A549 (cell line): Measurements from ENCODE around the gene MOB2. TPM values are rescaled to one million over a fixed set of nuclear protein-coding genes. Genes with fewer than 3 reads are reported as not detected.

Experiments used
- ATAC-seq, 2 experiments: fragments of 200-7000 bp in 1 of 2; fragments of >200 bp in 1 of 2; cut with Nextera tagmentation in 1 of 2; cut with Tn5 transposase in 1 of 2; 3 replicates each; pipeline versions ENCODE4 v1.8.0 to v1.9.1; 2018 to 2020; ENCODE audit warnings: mild to moderate bottlenecking in 1 of 2, moderate library complexity in 1 of 2
- CTCF ChIA-PET: fragments of 300-600 bp; sonication (Branson Sonifier 250); formaldehyde crosslinking; extraction: SDS; loops from one replicate; lab custom pipeline; 2021; ENCODE audit warnings: antibody characterized with exemption, inconsistent platforms; lab: Yijun Ruan, JAX
- POLR2A ChIA-PET: fragments of 350-600 bp; formaldehyde crosslinking; extraction: SDS; loops from one replicate; lab custom pipeline; 2021; ENCODE audit warnings: antibody characterized with exemption, inconsistent platforms; lab: Yijun Ruan, JAX
- DNase-seq, 2 experiments: peaks; one replicate each; pipeline versions ENCODE4 v3.0.0 to v3.0.0-alpha.2; 2011 to 2016; ENCODE audit warnings: low read depth in 1 of 2, low spot score in 1 of 2
- FAIRE-seq: peaks from 2 replicates; lab custom pipeline; 2011; peaks lifted over from hg19 to GRCh38; lab: Jason Lieb, UNC
- H3K27ac ChIP-seq, 2 experiments: fragments of >200 bp; sonication (Bioruptor Twin); formaldehyde crosslinking; 3 replicates each; pipeline ENCODE4 v1.5.1; 2016 to 2017
- H3K4me1 ChIP-seq: fragments of >200 bp; sonication (Bioruptor Twin); formaldehyde crosslinking; 3 replicates; pipeline ENCODE4 v1.6.1; 2016
- H3K4me2 ChIP-seq: fragments of >200 bp; sonication (Bioruptor Twin); formaldehyde crosslinking; 3 replicates; pipeline ENCODE4 v1.6.1; 2016
- H3K4me3 ChIP-seq: fragments of >200 bp; sonication (Bioruptor Twin); formaldehyde crosslinking; 3 replicates; pipeline ENCODE4 v1.5.1; 2016
- H3K9me3 ChIP-seq: fragments of >200 bp; sonication (Bioruptor Twin); formaldehyde crosslinking; 3 replicates; pipeline ENCODE4 v1.6.1; 2016
- BHLHE40 ChIP-seq: IDR thresholded peaks from 2 replicates; pipeline ENCODE4 v1.6.1; 2012; ENCODE audit warnings: low read depth, low read length, inconsistent platforms
- CEBPB ChIP-seq, 2 experiments: fragments of >200 bp in 1 of 2; sonication (Bioruptor Twin) in 1 of 2; formaldehyde crosslinking in 1 of 2; IDR thresholded peaks; 2 replicates each; pipeline ENCODE4 v1.6.1; 2012 to 2016
- CHD4 ChIP-seq: fragments of 200-600 bp; sonication (generic); IDR thresholded peaks from 2 replicates; pipeline ENCODE4 v1.6.1; 2016; ENCODE audit warnings: antibody characterized with exemption, mild to moderate bottlenecking, borderline replicate concordance
- EHMT2 ChIP-seq: fragments of 200-600 bp; sonication (generic); IDR thresholded peaks from 2 replicates; pipeline ENCODE4 v1.6.1; 2016; ENCODE audit warnings: antibody characterized with exemption, low read depth, mild to moderate bottlenecking, moderate library complexity
- EP300 ChIP-seq, 2 experiments: fragments of >200 bp; sonication (Bioruptor Twin); formaldehyde crosslinking; IDR thresholded peaks; 2 replicates in 1 of 2; 3 replicates in 1 of 2; pipeline ENCODE4 v1.6.1; 2016 to 2017
- ESRRA ChIP-seq: fragments of 150-350 bp; IDR thresholded peaks from 2 replicates; pipeline ENCODE4 v1.6.1; 2014; ENCODE audit warnings: mild to moderate bottlenecking, low read length, borderline replicate concordance
- FOSB ChIP-seq: fragments of 250-450 bp; sonication (Bioruptor Pico); IDR thresholded peaks from 2 replicates; pipeline ENCODE4 v1.5.0; 2020; ENCODE audit warnings: mild to moderate bottlenecking, moderate library complexity
- FOSL2 ChIP-seq, 2 experiments: fragments of 450-650 bp in 1 of 2; fragments of >200 bp in 1 of 2; sonication (Bioruptor Twin) in 1 of 2; formaldehyde crosslinking; IDR thresholded peaks; 2 replicates each; pipeline versions ENCODE4 v1.5.0 to v1.6.1; 2016 to 2020; ENCODE audit warnings: mild to moderate bottlenecking in 1 of 2, moderate library complexity in 1 of 2
- FOXS1 ChIP-seq: fragments of 250-450 bp; sonication (Bioruptor Pico); IDR thresholded peaks from 2 replicates; pipeline ENCODE4 v1.5.0; 2020; ENCODE audit warnings: mild to moderate bottlenecking, moderate library complexity
- HDAC2 ChIP-seq: fragments of 200-600 bp; sonication (generic); IDR thresholded peaks from 2 replicates; pipeline ENCODE4 v1.6.1; 2016
- HEYL ChIP-seq: fragments of 250-450 bp; sonication (Bioruptor Pico); IDR thresholded peaks from 2 replicates; pipeline ENCODE4 v1.8.0; 2021; ENCODE audit warnings: mild to moderate bottlenecking, moderate library complexity
- HOXB5 ChIP-seq: fragments of 250-450 bp; sonication (Bioruptor Pico); IDR thresholded peaks from 2 replicates; pipeline ENCODE4 v1.5.0; 2020; ENCODE audit warnings: mild to moderate bottlenecking, moderate library complexity
- JUN ChIP-seq, 2 experiments: fragments of >200 bp; sonication (Bioruptor Twin); formaldehyde crosslinking; IDR thresholded peaks; 2 replicates in 1 of 2; 3 replicates in 1 of 2; pipeline ENCODE4 v1.6.1; 2016 to 2017
- JUNB ChIP-seq: fragments of >200 bp; sonication (Bioruptor Twin); formaldehyde crosslinking; IDR thresholded peaks from 2 replicates; pipeline ENCODE4 v1.6.1; 2016
- KDM1A ChIP-seq: fragments of 200-600 bp; sonication (generic); IDR thresholded peaks from 2 replicates; pipeline ENCODE4 v1.6.1; 2016; ENCODE audit warnings: low read depth, mild to moderate bottlenecking
- KDM5A ChIP-seq: fragments of 200-600 bp; sonication (generic); IDR thresholded peaks from 2 replicates; pipeline ENCODE4 v1.6.1; 2016; ENCODE audit warnings: antibody characterized with exemption, mild to moderate bottlenecking
- NR3C1 ChIP-seq: fragments of >200 bp; sonication (Bioruptor Twin); formaldehyde crosslinking; IDR thresholded peaks from 3 replicates; pipeline ENCODE4 v1.6.1; 2017
- PHF8 ChIP-seq: fragments of 200-600 bp; sonication (generic); IDR thresholded peaks from 2 replicates; pipeline ENCODE4 v1.6.1; 2016; ENCODE audit warnings: low read depth, mild to moderate bottlenecking, antibody characterized with exemption, moderate library complexity, borderline replicate concordance
- POLR2AphosphoS2 ChIP-seq: conservative IDR thresholded peaks from 2 replicates; pipeline ENCODE4 v1.6.1; 2012; ENCODE audit warnings: low read length, improper control_type of control experiment, inconsistent platforms
- RARB ChIP-seq: fragments of 250-450 bp; sonication (Bioruptor Pico); IDR thresholded peaks from 2 replicates; pipeline ENCODE4 v1.8.0; 2021; ENCODE audit warnings: mild to moderate bottlenecking, moderate library complexity
- RCOR1 ChIP-seq: fragments of 150-350 bp; IDR thresholded peaks from 2 replicates; pipeline ENCODE4 v1.6.1; 2014; ENCODE audit warnings: antibody characterized with exemption, low read length, low read depth
- TFCP2L1 ChIP-seq: fragments of 250-450 bp; sonication (Bioruptor Pico); IDR thresholded peaks from 2 replicates; pipeline ENCODE4 v1.5.0; 2021; ENCODE audit warnings: mild to moderate bottlenecking
- ZC3H11A ChIP-seq: fragments of 450-650 bp; IDR thresholded peaks from 2 replicates; pipeline ENCODE4 v1.6.1; 2014; ENCODE audit warnings: antibody characterized with exemption, mild to moderate bottlenecking
- ZNF302 ChIP-seq: fragments of 250-450 bp; sonication (Bioruptor Pico); IDR thresholded peaks from 2 replicates; pipeline ENCODE4 v1.9.0; 2021; ENCODE audit warnings: inconsistent platforms, mild to moderate bottlenecking, moderate library complexity
- WGBS: methylation state at CpG from one replicate; pipeline ENCODE4 v1.1.6; 2017; ENCODE audit errors: missing lambda C conversion rate; 5-methylcytosine and 5-hydroxymethylcytosine counted together
- polyA plus RNA-seq, 4 experiments: library from polyadenylated mRNA; depleted of rRNA in 3 of 4; stranded (reverse); fragments of >200 nt; fragmentation: RNase III in 1 of 4; extraction: RNeasy Plus Mini Kit Qiagen cat#74134 plus additional on column Dnase treatment in 1 of 4; gene quantifications; 2 replicates in 3 of 4; 3 replicates in 1 of 4; pipeline ENCODE4 v1.2.3, GENCODE V29; 2011 to 2017
- TF ChIP-seq, protein P1 (sequence below): fragments of >200 bp; sonication (Bioruptor Twin); formaldehyde crosslinking; IDR thresholded peaks from 2 replicates; pipeline ENCODE4 v1.6.1; 2016
- TF ChIP-seq, protein P2 (sequence below): IDR thresholded peaks from 2 replicates; pipeline ENCODE4 v1.6.1; 2012; ENCODE audit warnings: low read depth, borderline replicate concordance
- TF ChIP-seq, protein P3 (sequence below): fragments of 200-600 bp; sonication (generic); IDR thresholded peaks from 2 replicates; pipeline ENCODE4 v1.6.1; 2016; ENCODE audit warnings: antibody characterized with exemption, mild to moderate bottlenecking, moderate library complexity

The MOB2 gene
- polyA plus RNA-seq, 2 of the 4 experiments (the other 2 are of a cell fraction) = 25.4 to 38.2 TPM

DNA sequence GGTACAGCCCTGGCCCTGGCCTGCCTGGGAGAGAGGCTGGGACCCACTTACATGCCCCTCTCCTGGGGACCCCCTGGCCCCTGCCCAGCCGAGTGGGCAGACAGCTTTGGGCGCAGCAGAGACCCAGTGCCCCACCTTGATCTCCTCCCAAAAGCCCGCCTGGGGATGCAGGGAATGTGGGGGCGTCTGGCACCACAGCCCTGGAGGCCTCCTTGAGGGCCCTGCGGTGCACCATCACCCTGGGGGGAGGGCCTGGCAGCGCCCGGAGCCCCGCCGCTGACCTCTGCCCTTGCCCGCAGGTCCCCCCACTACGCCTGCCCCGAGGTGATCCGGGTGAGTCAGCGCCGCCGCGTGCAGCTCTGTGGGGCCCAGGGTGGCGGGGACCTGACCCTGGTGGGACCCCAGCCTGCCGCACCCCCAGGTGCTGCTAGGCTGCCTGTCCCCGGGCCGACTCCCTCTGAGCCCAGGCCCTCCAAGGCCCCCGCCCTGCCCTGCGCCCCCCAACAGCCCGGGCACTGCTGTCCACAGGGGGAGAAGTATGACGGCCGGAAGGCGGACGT is 43.7 kb downstream of the MOB2 start:
- CTCF ChIA-PET = no interaction called here

DNA sequence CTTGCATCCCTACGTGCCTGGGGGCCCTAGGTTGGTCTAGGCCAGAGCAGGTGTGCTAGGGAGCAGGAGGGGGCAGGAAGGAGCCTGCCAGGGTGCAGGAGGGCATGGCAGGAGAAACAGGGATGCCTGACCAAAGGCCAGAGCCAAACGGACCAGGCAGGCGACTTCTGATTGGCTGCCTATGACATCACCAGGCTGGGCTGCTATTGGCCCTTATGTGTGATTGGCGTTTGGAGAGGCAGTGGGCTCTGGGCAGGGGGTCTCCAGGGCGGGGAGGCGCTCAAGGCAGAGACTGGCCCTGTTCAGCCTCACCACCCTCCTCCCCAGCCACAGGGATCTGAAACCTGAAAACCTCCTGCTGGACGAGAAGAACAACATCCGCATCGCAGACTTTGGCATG is 44.4 kb downstream of the MOB2 start:
- 75% methylated on average over 9 of the region's 9 CpGs for whole genome bisulfite sequencing
- peaks cover 4% of the 10 kb centered on the region; the same call in 1 of the 3 replicates for H3K4me1 ChIP-seq
- ATAC-seq = peak in 1 of 2 experiments; percentile 38; a peak in 3 of 6 replicates
- TF ChIP-seq JUN (IDR thresholded peaks at IDR 0.05) (no peak), FOSL2 (IDR thresholded peaks at IDR 0.05) (no peak), FOSL2 (CRISPR knock-in tag; IDR thresholded peaks at IDR 0.05) (no peak), ESRRA (no peak), HOXB5 (CRISPR knock-in tag) (no peak), CHD4 (no peak), EP300 (IDR thresholded peaks at IDR 0.05) (no peak), POLR2AphosphoS2 (no peak), HDAC2 (no peak), HEYL (no peak), ZNF302 (CRISPR knock-in tag) (no peak), CEBPB (IDR thresholded peaks at IDR 0.05) (no peak), TFCP2L1 (CRISPR knock-in tag) (no peak), NR3C1 (no peak), JUNB (no peak), KDM5A (no peak), RCOR1 (no peak)
- TF ChIP-seq, protein P1, sequence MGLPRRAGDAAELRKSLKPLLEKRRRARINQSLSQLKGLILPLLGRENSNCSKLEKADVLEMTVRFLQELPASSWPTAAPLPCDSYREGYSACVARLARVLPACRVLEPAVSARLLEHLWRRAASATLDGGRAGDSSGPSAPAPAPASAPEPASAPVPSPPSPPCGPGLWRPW = no peak
- TF ChIP-seq, protein P2, sequence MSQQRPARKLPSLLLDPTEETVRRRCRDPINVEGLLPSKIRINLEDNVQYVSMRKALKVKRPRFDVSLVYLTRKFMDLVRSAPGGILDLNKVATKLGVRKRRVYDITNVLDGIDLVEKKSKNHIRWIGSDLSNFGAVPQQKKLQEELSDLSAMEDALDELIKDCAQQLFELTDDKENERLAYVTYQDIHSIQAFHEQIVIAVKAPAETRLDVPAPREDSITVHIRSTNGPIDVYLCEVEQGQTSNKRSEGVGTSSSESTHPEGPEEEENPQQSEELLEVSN = no peak
- TF ChIP-seq, protein P3, sequence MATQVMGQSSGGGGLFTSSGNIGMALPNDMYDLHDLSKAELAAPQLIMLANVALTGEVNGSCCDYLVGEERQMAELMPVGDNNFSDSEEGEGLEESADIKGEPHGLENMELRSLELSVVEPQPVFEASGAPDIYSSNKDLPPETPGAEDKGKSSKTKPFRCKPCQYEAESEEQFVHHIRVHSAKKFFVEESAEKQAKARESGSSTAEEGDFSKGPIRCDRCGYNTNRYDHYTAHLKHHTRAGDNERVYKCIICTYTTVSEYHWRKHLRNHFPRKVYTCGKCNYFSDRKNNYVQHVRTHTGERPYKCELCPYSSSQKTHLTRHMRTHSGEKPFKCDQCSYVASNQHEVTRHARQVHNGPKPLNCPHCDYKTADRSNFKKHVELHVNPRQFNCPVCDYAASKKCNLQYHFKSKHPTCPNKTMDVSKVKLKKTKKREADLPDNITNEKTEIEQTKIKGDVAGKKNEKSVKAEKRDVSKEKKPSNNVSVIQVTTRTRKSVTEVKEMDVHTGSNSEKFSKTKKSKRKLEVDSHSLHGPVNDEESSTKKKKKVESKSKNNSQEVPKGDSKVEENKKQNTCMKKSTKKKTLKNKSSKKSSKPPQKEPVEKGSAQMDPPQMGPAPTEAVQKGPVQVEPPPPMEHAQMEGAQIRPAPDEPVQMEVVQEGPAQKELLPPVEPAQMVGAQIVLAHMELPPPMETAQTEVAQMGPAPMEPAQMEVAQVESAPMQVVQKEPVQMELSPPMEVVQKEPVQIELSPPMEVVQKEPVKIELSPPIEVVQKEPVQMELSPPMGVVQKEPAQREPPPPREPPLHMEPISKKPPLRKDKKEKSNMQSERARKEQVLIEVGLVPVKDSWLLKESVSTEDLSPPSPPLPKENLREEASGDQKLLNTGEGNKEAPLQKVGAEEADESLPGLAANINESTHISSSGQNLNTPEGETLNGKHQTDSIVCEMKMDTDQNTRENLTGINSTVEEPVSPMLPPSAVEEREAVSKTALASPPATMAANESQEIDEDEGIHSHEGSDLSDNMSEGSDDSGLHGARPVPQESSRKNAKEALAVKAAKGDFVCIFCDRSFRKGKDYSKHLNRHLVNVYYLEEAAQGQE = no peak
- no peak for FAIRE-seq
- H3K4me3 ChIP-seq = no peak overlapping the region
- ChIA-PET POLR2A (no interaction called here), CTCF (no interaction called here)
- H3K4me2 ChIP-seq = no peak overlapping the region
- H3K27ac ChIP-seq = no peak overlapping the region
- no peaks in the 10 kb centered on the region for H3K9me3 ChIP-seq
- DNase-seq = peak; percentile 42 to 51

More for the DNA sequence above, 43.7 kb downstream of the MOB2 start:
- no peak overlapping the region for H3K27ac ChIP-seq
- TF ChIP-seq CEBPB (IDR thresholded peaks at IDR 0.05) (no peak), EHMT2 (no peak), HDAC2 (no peak), KDM1A (no peak), BHLHE40 (no peak), RARB (CRISPR knock-in tag) (no peak), FOXS1 (no peak), ZC3H11A (no peak), PHF8 (no peak), TFCP2L1 (CRISPR knock-in tag) (no peak), FOSB (CRISPR knock-in tag) (no peak)
- TF ChIP-seq, protein P2 = no peak
- no peak for ATAC-seq
- POLR2A ChIA-PET = no interaction called here
- H3K4me2 ChIP-seq = no peak overlapping the region
- H3K4me3 ChIP-seq = no peak overlapping the region
- FAIRE-seq = no peak
- no peaks in the 10 kb centered on the region for H3K9me3 ChIP-seq
- no CpG with 5 or more reads among the region's 28 CpGs for WGBS
- DNase-seq = no peak
- no peaks in the 10 kb centered on the region for H3K4me1 ChIP-seq
